GM23338 (cell line): ENCODE measurements around the gene PRR12. TPM values are rescaled to one million over a fixed set of nuclear protein-coding genes. Genes with fewer than 3 reads are reported as not detected.

Experiments
- ATAC-seq: fragments of 200-7000 bp; cut with Tn5 transposase; 3 replicates; pipeline ENCODE4 v1.9.1; 2020
- DNase-seq: peaks from one replicate; pipeline ENCODE4 v3.0.0-alpha.2; 2015; ENCODE audit warnings: low spot score
- H2AFZ ChIP-seq: fragments of 200-600 bp; sonication (generic); 2 replicates; pipeline ENCODE4 v1.8.0; 2016; ENCODE audit warnings: antibody characterized with exemption, mild to moderate bottlenecking, moderate library complexity
- H3F3A ChIP-seq: fragments of 200-600 bp; sonication (generic); replicated peaks from 2 replicates; pipeline ENCODE4 v1.8.0; 2017; ENCODE audit warnings: antibody characterized with exemption, mixed run types, low read depth
- H3K27ac ChIP-seq: fragments of 200-600 bp; sonication (generic); 2 replicates; pipeline ENCODE4 v1.6.1; 2016; ENCODE audit warnings: low read depth
- H3K27me3 ChIP-seq: fragments of 200-600 bp; sonication (generic); 2 replicates; pipeline ENCODE4 v1.8.0; 2016; ENCODE audit warnings: mild to moderate bottlenecking, mixed run types, moderate library complexity; ENCODE audit not compliant: insufficient read depth
- H3K36me3 ChIP-seq: fragments of 200-600 bp; sonication (generic); 2 replicates; pipeline ENCODE4 v1.8.0; 2016; ENCODE audit warnings: mild to moderate bottlenecking; ENCODE audit not compliant: insufficient read depth
- H3K4me1 ChIP-seq: fragments of 200-600 bp; sonication (generic); 2 replicates; pipeline ENCODE4 v1.8.0; 2016; ENCODE audit warnings: mild to moderate bottlenecking, moderate library complexity; ENCODE audit not compliant: insufficient read depth
- H3K4me2 ChIP-seq: fragments of 200-600 bp; sonication (generic); 2 replicates; pipeline ENCODE4 v1.7.1; 2017; ENCODE audit warnings: mixed run types
- H3K4me3 ChIP-seq: fragments of 200-600 bp; sonication (generic); 2 replicates; pipeline ENCODE4 v1.6.1; 2016; ENCODE audit warnings: mixed run types
- H3K79me2 ChIP-seq: fragments of 200-600 bp; sonication (generic); replicated peaks from 2 replicates; pipeline ENCODE4 v1.8.0; 2017; ENCODE audit warnings: mild to moderate bottlenecking; ENCODE audit not compliant: insufficient read depth
- H3K9me2 ChIP-seq: fragments of 200-600 bp; sonication (generic); 2 replicates; pipeline ENCODE4 v1.8.0; 2017; ENCODE audit not compliant: insufficient read depth
- H4K20me1 ChIP-seq: fragments of 200-600 bp; sonication (generic); replicated peaks from 2 replicates; pipeline ENCODE4 v1.8.0; 2017; ENCODE audit warnings: mild to moderate bottlenecking; ENCODE audit not compliant: insufficient read depth
- H3K27ac Mint-ChIP-seq: 2 replicates; pipeline ENCODE4 v1.8.0; 2020; ENCODE audit warnings: inconsistent platforms, mild to moderate bottlenecking, moderate library complexity, mixed read lengths
- H3K27me3 Mint-ChIP-seq: 3 replicates; pipeline ENCODE4 v1.8.0; 2022; ENCODE audit warnings: low read depth, mild to moderate bottlenecking, moderate library complexity, mixed read lengths, inconsistent platforms; ENCODE audit not compliant: insufficient read depth, poor library complexity
- H3K36me3 Mint-ChIP-seq: 3 replicates; pipeline ENCODE4 v1.8.0; 2021; ENCODE audit warnings: low read depth, mild to moderate bottlenecking, inconsistent platforms, moderate library complexity, mixed read lengths
- H3K4me1 Mint-ChIP-seq: 3 replicates; pipeline ENCODE4 v1.8.0; 2020; ENCODE audit warnings: mild to moderate bottlenecking, inconsistent platforms, mixed read lengths
- H3K4me3 Mint-ChIP-seq: 3 replicates; pipeline ENCODE4 v1.8.0; 2021; ENCODE audit warnings: moderate library complexity, mild to moderate bottlenecking, inconsistent platforms, mixed read lengths
- H3K9me3 Mint-ChIP-seq: 3 replicates; pipeline ENCODE4 v1.8.0; 2020; ENCODE audit warnings: moderate library complexity, mild to moderate bottlenecking, inconsistent platforms, mixed read lengths
- CREB1 ChIP-seq: fragments of 250-450 bp; sonication (Bioruptor Pico); IDR thresholded peaks from 2 replicates; pipeline ENCODE4 v1.5.0; 2020; ENCODE audit warnings: low read depth, mild to moderate bottlenecking, moderate library complexity
- EZH2phosphoT487 ChIP-seq: fragments of 200-600 bp; sonication (generic); IDR thresholded peaks from one replicate; pipeline ENCODE4 v1.8.1; 2018; ENCODE audit warnings: antibody characterized with exemption; ENCODE audit not compliant: unreplicated experiment
- NANOG ChIP-seq: IDR thresholded peaks from 2 replicates; pipeline ENCODE4 v1.6.1; 2016; ENCODE audit warnings: antibody characterized with exemption, borderline replicate concordance
- POLR2AphosphoS5 ChIP-seq: IDR thresholded peaks from 2 replicates; pipeline ENCODE4 v1.6.1; 2016; ENCODE audit warnings: antibody characterized with exemption, low read depth
- STAT1 ChIP-seq: IDR thresholded peaks from one replicate; pipeline ENCODE4 v1.6.1; 2016; ENCODE audit warnings: antibody characterized with exemption; ENCODE audit not compliant: unreplicated experiment
- ZNF331 ChIP-seq: fragments of 250-450 bp; sonication (Bioruptor Pico); IDR thresholded peaks from 2 replicates; pipeline ENCODE4 v1.5.0; 2020; ENCODE audit warnings: low read depth, mild to moderate bottlenecking, moderate library complexity
- polyA plus RNA-seq: library from polyadenylated mRNA; unstranded; fragments of >200 nt; fragmentation: Nextera tagmentation; extraction: Ambion mirVana; gene quantifications from 2 replicates; pipeline ENCODE4 v1.2.1, GENCODE V29; 2016
- total RNA-seq: library from RNA; depleted of rRNA; stranded (reverse); fragments of >200 nt; shearing (Covaris generic); gene quantifications from 2 replicates; pipeline ENCODE4 v1.2.3, GENCODE V29; 2014
- TF ChIP-seq, protein P1 (sequence below): IDR thresholded peaks from 2 replicates; pipeline ENCODE4 v1.6.1; 2016; ENCODE audit warnings: antibody characterized with exemption
- TF ChIP-seq, protein P2 (sequence below): fragments of 250-450 bp; sonication (Bioruptor Pico); IDR thresholded peaks from 2 replicates; pipeline ENCODE4 v1.5.0; 2020; ENCODE audit warnings: mild to moderate bottlenecking, moderate library complexity
- TF ChIP-seq, protein P3 (sequence below), 2 experiments: fragments of 200-600 bp in 1 of 2; sonication (generic) in 1 of 2; conservative IDR thresholded peaks; 2 replicates each; pipeline versions ENCODE4 v1.5.1 to v1.6.1; 2016 to 2017; ENCODE audit warnings: antibody characterized with exemption in 2 of 2, low read depth in 2 of 2, mild to moderate bottlenecking in 2 of 2, moderate library complexity in 1 of 2

Gene PRR12
- total and polyA plus RNA-seq, 2 experiments from 2014 or later = 8.6 to 41.6 TPM

DNA sequence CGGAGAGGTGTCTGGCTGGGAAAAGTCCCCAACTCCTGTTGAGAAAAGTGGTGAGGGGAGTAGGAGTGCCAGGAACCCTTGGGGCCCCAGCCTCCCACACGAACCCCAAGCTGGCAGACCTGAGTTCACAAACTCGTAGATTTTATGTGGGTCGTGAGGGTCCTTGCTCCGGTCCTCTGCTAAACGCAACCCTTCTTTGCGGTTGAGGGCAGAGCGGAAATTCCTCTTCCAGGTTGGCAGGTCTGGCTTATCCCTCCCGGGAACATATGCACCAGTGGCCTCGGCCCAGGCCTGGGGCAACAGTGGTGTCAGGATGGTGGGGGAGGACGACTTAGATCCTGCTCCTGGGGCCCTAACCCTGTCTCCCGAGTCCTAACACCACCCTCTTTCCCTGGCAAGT, 72.2 kb downstream of the PRR12 start (continued):
- TF ChIP-seq, protein P1, sequence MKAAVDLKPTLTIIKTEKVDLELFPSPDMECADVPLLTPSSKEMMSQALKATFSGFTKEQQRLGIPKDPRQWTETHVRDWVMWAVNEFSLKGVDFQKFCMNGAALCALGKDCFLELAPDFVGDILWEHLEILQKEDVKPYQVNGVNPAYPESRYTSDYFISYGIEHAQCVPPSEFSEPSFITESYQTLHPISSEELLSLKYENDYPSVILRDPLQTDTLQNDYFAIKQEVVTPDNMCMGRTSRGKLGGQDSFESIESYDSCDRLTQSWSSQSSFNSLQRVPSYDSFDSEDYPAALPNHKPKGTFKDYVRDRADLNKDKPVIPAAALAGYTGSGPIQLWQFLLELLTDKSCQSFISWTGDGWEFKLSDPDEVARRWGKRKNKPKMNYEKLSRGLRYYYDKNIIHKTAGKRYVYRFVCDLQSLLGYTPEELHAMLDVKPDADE = no peak
- no peak for TF ChIP-seq EZH2phosphoT487
- no peak for TF ChIP-seq POLR2AphosphoS5
- no peak for TF ChIP-seq STAT1
- TF ChIP-seq ZNF331 (CRISPR knock-in tag) = no peak

DNA sequence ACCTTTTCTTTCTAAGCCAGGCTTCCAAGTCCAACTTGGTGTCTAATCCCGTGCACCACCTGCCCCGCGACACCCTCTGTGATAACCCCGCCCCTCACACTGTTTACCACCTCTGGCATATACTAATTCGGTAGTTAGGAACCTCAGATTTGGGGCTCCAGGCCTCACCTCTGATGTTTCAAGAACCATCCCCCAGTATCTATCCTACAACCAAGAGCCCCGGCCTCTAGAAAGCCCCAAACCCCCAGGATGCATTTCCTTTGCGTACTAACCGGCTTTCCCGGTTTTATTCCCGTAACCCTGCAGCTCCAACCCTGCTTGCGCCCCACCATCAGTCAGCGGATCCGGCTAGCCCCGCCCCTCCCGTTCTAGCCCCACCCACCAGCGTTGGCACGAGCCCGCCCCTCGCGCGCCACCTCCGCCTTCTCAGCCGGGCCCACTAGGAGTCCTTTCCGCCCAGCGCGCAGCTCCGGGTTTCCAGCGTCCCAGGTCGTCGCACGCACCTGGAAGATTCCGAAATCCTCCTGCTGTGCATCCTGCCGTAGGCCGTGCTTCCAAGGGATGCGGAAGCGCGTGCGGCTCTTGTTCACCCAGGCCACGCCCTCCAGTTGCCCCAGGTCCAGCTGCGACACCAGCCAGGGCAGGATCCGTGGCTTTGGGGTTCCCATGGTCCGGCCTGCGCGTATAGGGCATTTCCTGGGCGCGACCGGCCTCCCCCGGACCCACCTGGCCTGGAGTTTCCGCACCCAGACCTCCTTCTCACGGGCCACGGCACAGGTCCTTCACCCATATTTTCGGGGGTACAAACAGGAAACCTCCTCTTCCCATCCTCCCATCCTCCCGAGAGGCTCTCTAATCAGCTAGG, 73.4 kb downstream of the PRR12 start:
- Histone ChIP-seq H3K36me3 (peaks cover 24% of the 10 kb centered on the region), H4K20me1 (peaks cover 25% of the 10 kb centered on the region), H3K4me3 (peak overlapping the region; percentile 70), H3K9me2 (no peaks in the 10 kb centered on the region), H3K79me2 (peaks cover 36% of the 10 kb centered on the region), H3K4me1 (peaks cover 9% of the 10 kb centered on the region), H3K27ac (peak overlapping the region; percentile 96), H3F3A (peaks cover 26% of the 10 kb centered on the region), H3K27me3 (no peaks in the 10 kb centered on the region), H2AFZ (no peak overlapping the region), H3K4me2 (peak overlapping the region; percentile 99)
- peaks cover 13% of the 10 kb centered on the region for H3K9me3 Mint-ChIP-seq
- no peak for TF ChIP-seq STAT1
- peak; percentile 87 for TF ChIP-seq POLR2AphosphoS5
- TF ChIP-seq, protein P1 = peak; percentile 66
- 0 out of 2 replicates have a peak, but pooled peaks have one; percentile 34 for TF ChIP-seq CREB1
- peaks cover 26% of the 10 kb centered on the region for H3K27me3 Mint-ChIP-seq
- peaks cover 54% of the 10 kb centered on the region for H3K36me3 Mint-ChIP-seq
- peak overlapping the region; percentile 98 for H3K27ac Mint-ChIP-seq
- H3K4me3 Mint-ChIP-seq = peak overlapping the region; percentile 98
- peaks cover 17% of the 10 kb centered on the region for H3K4me1 Mint-ChIP-seq
- DNase-seq (peak; percentile 98), ATAC-seq (peak; percentile 66)

DNA sequence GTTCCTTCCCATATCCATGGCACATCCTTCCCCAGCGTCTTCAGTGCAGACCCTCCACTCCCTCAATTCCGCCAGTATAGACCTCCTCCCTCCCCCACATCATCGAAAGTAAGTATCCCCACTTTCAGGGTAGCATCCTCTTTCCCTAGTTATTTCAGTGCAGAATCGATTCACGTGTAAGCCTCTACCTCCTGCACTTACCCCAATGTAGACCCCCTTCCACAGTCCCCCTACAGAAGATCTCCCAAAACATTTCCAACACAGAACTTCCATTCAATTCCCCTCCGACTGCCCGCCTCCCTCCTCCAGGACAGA, 74.0 kb downstream of the PRR12 start:
- Histone ChIP-seq H3K79me2 (peaks cover 36% of the 10 kb centered on the region), H3K9me2 (no peaks in the 10 kb centered on the region)
- H3K9me3 Mint-ChIP-seq = peaks cover 8% of the 10 kb centered on the region
- TF ChIP-seq, protein P2, sequence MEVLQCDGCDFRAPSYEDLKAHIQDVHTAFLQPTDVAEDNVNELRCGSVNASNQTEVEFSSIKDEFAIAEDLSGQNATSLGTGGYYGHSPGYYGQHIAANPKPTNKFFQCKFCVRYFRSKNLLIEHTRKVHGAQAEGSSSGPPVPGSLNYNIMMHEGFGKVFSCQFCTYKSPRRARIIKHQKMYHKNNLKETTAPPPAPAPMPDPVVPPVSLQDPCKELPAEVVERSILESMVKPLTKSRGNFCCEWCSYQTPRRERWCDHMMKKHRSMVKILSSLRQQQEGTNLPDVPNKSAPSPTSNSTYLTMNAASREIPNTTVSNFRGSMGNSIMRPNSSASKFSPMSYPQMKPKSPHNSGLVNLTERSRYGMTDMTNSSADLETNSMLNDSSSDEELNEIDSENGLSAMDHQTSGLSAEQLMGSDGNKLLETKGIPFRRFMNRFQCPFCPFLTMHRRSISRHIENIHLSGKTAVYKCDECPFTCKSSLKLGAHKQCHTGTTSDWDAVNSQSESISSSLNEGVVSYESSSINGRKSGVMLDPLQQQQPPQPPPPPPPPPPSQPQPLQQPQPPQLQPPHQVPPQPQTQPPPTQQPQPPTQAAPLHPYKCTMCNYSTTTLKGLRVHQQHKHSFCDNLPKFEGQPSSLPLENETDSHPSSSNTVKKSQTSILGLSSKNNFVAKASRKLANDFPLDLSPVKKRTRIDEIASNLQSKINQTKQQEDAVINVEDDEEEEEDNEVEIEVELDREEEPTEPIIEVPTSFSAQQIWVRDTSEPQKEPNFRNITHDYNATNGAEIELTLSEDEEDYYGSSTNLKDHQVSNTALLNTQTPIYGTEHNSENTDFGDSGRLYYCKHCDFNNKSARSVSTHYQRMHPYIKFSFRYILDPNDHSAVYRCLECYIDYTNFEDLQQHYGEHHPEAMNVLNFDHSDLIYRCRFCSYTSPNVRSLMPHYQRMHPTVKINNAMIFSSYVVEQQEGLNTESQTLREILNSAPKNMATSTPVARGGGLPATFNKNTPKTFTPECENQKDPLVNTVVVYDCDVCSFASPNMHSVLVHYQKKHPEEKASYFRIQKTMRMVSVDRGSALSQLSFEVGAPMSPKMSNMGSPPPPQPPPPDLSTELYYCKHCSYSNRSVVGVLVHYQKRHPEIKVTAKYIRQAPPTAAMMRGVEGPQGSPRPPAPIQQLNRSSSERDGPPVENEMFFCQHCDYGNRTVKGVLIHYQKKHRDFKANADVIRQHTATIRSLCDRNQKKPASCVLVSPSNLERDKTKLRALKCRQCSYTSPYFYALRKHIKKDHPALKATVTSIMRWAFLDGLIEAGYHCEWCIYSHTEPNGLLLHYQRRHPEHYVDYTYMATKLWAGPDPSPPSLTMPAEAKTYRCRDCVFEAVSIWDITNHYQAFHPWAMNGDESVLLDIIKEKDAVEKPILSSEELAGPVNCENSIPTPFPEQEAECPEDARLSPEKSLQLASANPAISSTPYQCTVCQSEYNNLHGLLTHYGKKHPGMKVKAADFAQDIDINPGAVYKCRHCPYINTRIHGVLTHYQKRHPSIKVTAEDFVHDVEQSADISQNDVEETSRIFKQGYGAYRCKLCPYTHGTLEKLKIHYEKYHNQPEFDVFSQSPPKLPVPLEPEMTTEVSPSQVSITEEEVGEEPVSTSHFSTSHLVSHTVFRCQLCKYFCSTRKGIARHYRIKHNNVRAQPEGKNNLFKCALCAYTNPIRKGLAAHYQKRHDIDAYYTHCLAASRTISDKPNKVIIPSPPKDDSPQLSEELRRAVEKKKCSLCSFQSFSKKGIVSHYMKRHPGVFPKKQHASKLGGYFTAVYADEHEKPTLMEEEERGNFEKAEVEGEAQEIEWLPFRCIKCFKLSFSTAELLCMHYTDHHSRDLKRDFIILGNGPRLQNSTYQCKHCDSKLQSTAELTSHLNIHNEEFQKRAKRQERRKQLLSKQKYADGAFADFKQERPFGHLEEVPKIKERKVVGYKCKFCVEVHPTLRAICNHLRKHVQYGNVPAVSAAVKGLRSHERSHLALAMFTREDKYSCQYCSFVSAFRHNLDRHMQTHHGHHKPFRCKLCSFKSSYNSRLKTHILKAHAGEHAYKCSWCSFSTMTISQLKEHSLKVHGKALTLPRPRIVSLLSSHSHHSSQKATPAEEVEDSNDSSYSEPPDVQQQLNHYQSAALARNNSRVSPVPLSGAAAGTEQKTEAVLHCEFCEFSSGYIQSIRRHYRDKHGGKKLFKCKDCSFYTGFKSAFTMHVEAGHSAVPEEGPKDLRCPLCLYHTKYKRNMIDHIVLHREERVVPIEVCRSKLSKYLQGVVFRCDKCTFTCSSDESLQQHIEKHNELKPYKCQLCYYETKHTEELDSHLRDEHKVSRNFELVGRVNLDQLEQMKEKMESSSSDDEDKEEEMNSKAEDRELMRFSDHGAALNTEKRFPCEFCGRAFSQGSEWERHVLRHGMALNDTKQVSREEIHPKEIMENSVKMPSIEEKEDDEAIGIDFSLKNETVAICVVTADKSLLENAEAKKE (CRISPR knock-in tag) = no peak
- TF ChIP-seq ZNF331 (CRISPR knock-in tag) = no peak
- TF ChIP-seq NANOG = no peak
- TF ChIP-seq, protein P3, sequence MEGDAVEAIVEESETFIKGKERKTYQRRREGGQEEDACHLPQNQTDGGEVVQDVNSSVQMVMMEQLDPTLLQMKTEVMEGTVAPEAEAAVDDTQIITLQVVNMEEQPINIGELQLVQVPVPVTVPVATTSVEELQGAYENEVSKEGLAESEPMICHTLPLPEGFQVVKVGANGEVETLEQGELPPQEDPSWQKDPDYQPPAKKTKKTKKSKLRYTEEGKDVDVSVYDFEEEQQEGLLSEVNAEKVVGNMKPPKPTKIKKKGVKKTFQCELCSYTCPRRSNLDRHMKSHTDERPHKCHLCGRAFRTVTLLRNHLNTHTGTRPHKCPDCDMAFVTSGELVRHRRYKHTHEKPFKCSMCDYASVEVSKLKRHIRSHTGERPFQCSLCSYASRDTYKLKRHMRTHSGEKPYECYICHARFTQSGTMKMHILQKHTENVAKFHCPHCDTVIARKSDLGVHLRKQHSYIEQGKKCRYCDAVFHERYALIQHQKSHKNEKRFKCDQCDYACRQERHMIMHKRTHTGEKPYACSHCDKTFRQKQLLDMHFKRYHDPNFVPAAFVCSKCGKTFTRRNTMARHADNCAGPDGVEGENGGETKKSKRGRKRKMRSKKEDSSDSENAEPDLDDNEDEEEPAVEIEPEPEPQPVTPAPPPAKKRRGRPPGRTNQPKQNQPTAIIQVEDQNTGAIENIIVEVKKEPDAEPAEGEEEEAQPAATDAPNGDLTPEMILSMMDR (conservative IDR thresholded peaks at IDR 0.05; ENCODE audit: low read depth in 2 of 2) = no peak

More for the DNA sequence above, 74.0 kb downstream of the PRR12 start:
- Histone ChIP-seq H3K4me2 (peak overlapping the region; percentile 99), H3K27me3 (no peaks in the 10 kb centered on the region), H3K4me1 (peaks cover 9% of the 10 kb centered on the region), H3K27ac (peak overlapping the region; percentile 96), H3K36me3 (peaks cover 24% of the 10 kb centered on the region), H4K20me1 (peaks cover 28% of the 10 kb centered on the region), H3F3A (peaks cover 31% of the 10 kb centered on the region), H3K4me3 (peak overlapping the region; percentile 70), H2AFZ (peak overlapping the region; percentile 53; the same call in 1 of the 2 replicates)
- ATAC-seq = peak; percentile 7
- Mint-ChIP-seq H3K4me1 (peaks cover 17% of the 10 kb centered on the region), H3K27ac (peak overlapping the region; percentile 95), H3K27me3 (peaks cover 24% of the 10 kb centered on the region), H3K36me3 (peaks cover 54% of the 10 kb centered on the region), H3K4me3 (peak overlapping the region; percentile 98)
- DNase-seq = no peak
